Measurements from ENCODE around the gene RNASET2.

RNASET2 gene

GRCh38 chr6:166956444-166957086 is at the start of gene RNASET2:
TSS of gene RNASET2 (minus strand) at chr6:166956550. CDS start at chr6:166956182, 368 bp downstream.
- DNase-seq (ENCODE audit: low spot score): peak; percentile 97

- no peak for DNase-seq (ENCODE audit: low spot score)
These were observed 49.2 kb upstream of the RNASET2 start for GRCh38 chr6:167005350-167006159.

GRCh38 chr6:167000759-167001158 is 44.4 kb upstream of the RNASET2 start:
- DNase-seq (ENCODE audit: low spot score): no peak

- no peak for DNase-seq (ENCODE audit: low spot score)
These were observed 43.5 kb upstream of the RNASET2 start for GRCh38 chr6:166999884-167000253.

- DNase-seq (ENCODE audit: low spot score): peak; percentile 92
These were observed 43.0 kb upstream of the RNASET2 start, which contains the start of gene CEP43 for GRCh38 chr6:166999145-166999883. TSS of gene CEP43 (plus strand) at chr6:166999397. CDS start at chr6:166999413, 16 bp downstream.

GRCh38 chr6:166998256-166999144 is 42.1 kb upstream of the RNASET2 start:
- DNase-seq (ENCODE audit: low spot score): no peak

- DNase-seq (ENCODE audit: low spot score): peak; percentile 36
These were observed 41.5 kb upstream of the RNASET2 start for GRCh38 chr6:166997768-166998255.

GRCh38 chr6:166997348-166997747 is 41.0 kb upstream of the RNASET2 start:
- no peak for DNase-seq (ENCODE audit: low spot score)

GRCh38 chr6:166996406-166996805 is 40.1 kb upstream of the RNASET2 start:
- no peak for DNase-seq (ENCODE audit: low spot score)

- DNase-seq (ENCODE audit: low spot score): peak; percentile 71
These were observed 33.2 kb upstream of the RNASET2 start for GRCh38 chr6:166989427-166990032.

- no peak for DNase-seq (ENCODE audit: low spot score)
These were observed 32.4 kb upstream of the RNASET2 start for GRCh38 chr6:166988674-166989201.

GRCh38 chr6:166987930-166988329 is 31.6 kb upstream of the RNASET2 start:
- DNase-seq (ENCODE audit: low spot score): peak; percentile 16

GRCh38 chr6:166987448-166987847 is 31.1 kb upstream of the RNASET2 start:
- no peak for DNase-seq (ENCODE audit: low spot score)

- no peak for DNase-seq (ENCODE audit: low spot score)
These were observed 24.4 kb upstream of the RNASET2 start for GRCh38 chr6:166980738-166981137.

- no peak for DNase-seq (ENCODE audit: low spot score)
These were observed 21.5 kb upstream of the RNASET2 start for GRCh38 chr6:166977621-166978525.

GRCh38 chr6:166976636-166977035 is 20.3 kb upstream of the RNASET2 start:
- DNase-seq (ENCODE audit: low spot score): no peak

GRCh38 chr6:166972101-166972500 is 15.8 kb upstream of the RNASET2 start:
- DNase-seq (ENCODE audit: low spot score): no peak

GRCh38 chr6:166971271-166971670 is 14.9 kb upstream of the RNASET2 start:
- no peak for DNase-seq (ENCODE audit: low spot score)

- no peak for DNase-seq (ENCODE audit: low spot score)
These were observed 14.4 kb upstream of the RNASET2 start for GRCh38 chr6:166970776-166971175.

- DNase-seq (ENCODE audit: low spot score): no peak
These were observed 13.7 kb upstream of the RNASET2 start for GRCh38 chr6:166970091-166970490.

All from CD4-positive, alpha-beta T cell treated with Interleukin-6 at 100 ng/mL for 8 hours (primary cell).